HepG2 (cell line): ENCODE measurements around the gene WNT3. TPM values are rescaled to one million over a fixed set of nuclear protein-coding genes. Genes with fewer than 3 reads are reported as not detected.

Source experiments
- ATAC-seq: fragments of 200-7000 bp; cut with Tn5 transposase; 3 replicates; pipeline ENCODE4 v1.9.1; 2020; ENCODE audit warnings: mild to moderate bottlenecking, moderate library complexity
- BruUV-seq: library from RNA; stranded (reverse); fragments of 400-500 nt; replicated peaks from 2 replicates; lab custom pipeline; 2021; lab: Mats Ljungman, UMichigan
- CTCF ChIA-PET: fragments of 300-600 bp; formaldehyde crosslinking; extraction: SDS; loops from one replicate; lab custom pipeline; 2021; ENCODE audit warnings: low total read pairs, inconsistent platforms, low intra/inter-chr PET ratio; lab: Yijun Ruan, JAX
- POLR2A ChIA-PET: fragments of 350-600 bp; sonication (Branson Sonifier 250); formaldehyde crosslinking; loops from one replicate; lab custom pipeline; 2020; ENCODE audit warnings: antibody characterized with exemption, inconsistent platforms; lab: Yijun Ruan, JAX
- DNase-seq: peaks from one replicate; pipeline ENCODE4 v3.0.0-alpha.2; 2015; ENCODE audit warnings: low spot score
- FAIRE-seq: peaks from 3 replicates; lab custom pipeline; 2011; peaks lifted over from hg19 to GRCh38; lab: Jason Lieb, UNC
- H2AFZ ChIP-seq: one replicate; pipeline ENCODE4 v1.6.1; 2011; ENCODE audit warnings: low read length, inconsistent platforms
- H3K27ac ChIP-seq: fragments of 300-600 bp; 3 replicates; pipeline ENCODE4 v1.8.0; 2011; ENCODE audit warnings: mixed run types, mild to moderate bottlenecking, mixed read lengths, low read length, inconsistent platforms; ENCODE audit not compliant: insufficient read depth; ENCODE audit errors: extremely low read length
- H3K27me3 ChIP-seq, 2 experiments: fragments of 200-600 bp in 1 of 2; 2 replicates in 1 of 2; 3 replicates in 1 of 2; pipeline versions ENCODE4 v1.6.0 to v1.8.0; 2011; ENCODE audit warnings: low read length in 2 of 2, mild to moderate bottlenecking in 2 of 2, moderate library complexity in 2 of 2, inconsistent platforms in 1 of 2; ENCODE audit not compliant: insufficient read depth in 2 of 2, control insufficient read depth in 1 of 2
- H3K36me3 ChIP-seq, 2 experiments: fragments of 200-600 bp in 1 of 2; replicated peaks in 1 of 2; 2 replicates in 1 of 2; 3 replicates in 1 of 2; pipeline versions ENCODE4 v1.5.1 to v1.8.0; 2011; ENCODE audit warnings: low read length in 2 of 2, inconsistent platforms in 1 of 2; ENCODE audit not compliant: insufficient read depth in 2 of 2, control insufficient read depth in 1 of 2
- H3K4me1 ChIP-seq: 2 replicates; pipeline ENCODE4 v1.5.1; 2012; ENCODE audit warnings: low read length, inconsistent platforms; ENCODE audit not compliant: insufficient read depth
- H3K4me2 ChIP-seq: 2 replicates; pipeline ENCODE4 v1.6.0; 2011; ENCODE audit warnings: low read depth, low read length, inconsistent platforms
- H3K4me3 ChIP-seq, 3 experiments: fragments of 200-600 bp in 1 of 3; sonication (generic), shearing (Covaris generic) in 1 of 3; replicated peaks in 1 of 3; 2 replicates each; pipeline ENCODE4 v1.5.1; 2011 to 2016; ENCODE audit warnings: low read length in 3 of 3, inconsistent platforms in 2 of 3, low read depth in 2 of 3, mild to moderate bottlenecking in 2 of 3, control low read depth in 1 of 3, mixed read lengths in 1 of 3; ENCODE audit not compliant: insufficient read depth in 1 of 3
- H3K79me2 ChIP-seq: one replicate; pipeline ENCODE4 v1.6.1; 2011; ENCODE audit warnings: low read length, inconsistent platforms; ENCODE audit not compliant: insufficient read depth
- H3K9ac ChIP-seq: 2 replicates; pipeline ENCODE4 v1.6.0; 2011; ENCODE audit warnings: mild to moderate bottlenecking, low read depth, low read length, inconsistent platforms; ENCODE audit not compliant: insufficient read depth
- H3K9me3 ChIP-seq: 2 replicates; pipeline ENCODE4 v1.5.1; 2012; ENCODE audit warnings: mild to moderate bottlenecking, low read length
- H4K20me1 ChIP-seq: 2 replicates; pipeline ENCODE4 v1.6.0; 2011; ENCODE audit warnings: inconsistent platforms, mild to moderate bottlenecking, low read length, moderate library complexity; ENCODE audit not compliant: insufficient read depth
- SP4 ChIP-seq: sonication (generic); formaldehyde crosslinking; IDR thresholded peaks from 2 replicates; pipeline ENCODE4 v1.8.1; 2023; ENCODE audit warnings: mild to moderate bottlenecking, missing genetic modification reagents
- TCF12 ChIP-seq, 2 experiments: fragments of 450-650 bp in 1 of 2; sonication (generic) in 1 of 2; formaldehyde crosslinking in 1 of 2; IDR thresholded peaks; 2 replicates each; pipeline versions ENCODE4 v1.6.1 to v1.8.0; 2017 to 2022; ENCODE audit warnings: antibody characterized with exemption in 1 of 2, mild to moderate bottlenecking in 1 of 2, missing genetic modification reagents in 1 of 2, moderate library complexity in 1 of 2
- ZHX1 ChIP-seq: sonication (generic); formaldehyde crosslinking; IDR thresholded peaks from 2 replicates; pipeline ENCODE4 v1.8.1; 2022; ENCODE audit warnings: low read depth, mild to moderate bottlenecking, missing genetic modification reagents
- ZNF263 ChIP-seq: sonication (generic); formaldehyde crosslinking; IDR thresholded peaks from 2 replicates; pipeline ENCODE4 v1.4.0; 2020; ENCODE audit warnings: missing genetic modification reagents
- ZNF331 ChIP-seq: sonication (generic); formaldehyde crosslinking; IDR thresholded peaks from 2 replicates; pipeline ENCODE4 v1.4.0; 2020; ENCODE audit warnings: missing genetic modification reagents
- WGBS: methylation state at CpG from one replicate; pipeline ENCODE4 v1.1.6; 2017; ENCODE audit warnings: low lambda C conversion rate; 5-methylcytosine and 5-hydroxymethylcytosine counted together
- in situ Hi-C: cut with HindIII; loops from 2 replicates; pipeline ENCODE4 v1.10.0; 2017; ENCODE audit warnings: low pct_unique_long_range_greater_than_20kb; ENCODE audit not compliant: extremely low pct_ligation_motif_present
- intact Hi-C: fragments of 100-400 bp; cut with micrococcal nuclease; formaldehyde crosslinking; loops from one replicate; pipeline ENCODE4 v1.10.0; 2022; ENCODE audit not compliant: unreplicated experiment
- polyA plus RNA-seq, 8 experiments: library from polyadenylated mRNA; depleted of rRNA in 3 of 8; stranded (reverse) in 7 of 8; unstranded in 1 of 8; fragments of >200 nt; fragmentation: Illumina TruSeq in 4 of 8; extraction: Trizol in 4 of 8; gene quantifications; 2 replicates each; pipeline versions ENCODE4 v1.2.1 to v1.2.3, GENCODE V29; 2011 to 2016; ENCODE audit warnings: low read depth in 4 of 8, missing spikeins in 1 of 8, mixed read lengths in 1 of 8; ENCODE audit not compliant: insufficient read depth in 1 of 8
- total RNA-seq, 5 experiments: library from RNA; depleted of rRNA; stranded (reverse); fragments of >200 nt; fragmentation: Illumina TruSeq; extraction: Trizol; gene quantifications; 2 replicates each; pipeline ENCODE4 v1.2.3, GENCODE V29; 2016; ENCODE audit warnings: low read depth in 1 of 5

Gene WNT3
- total and polyA plus RNA-seq, 2 of the 13 experiments (the other 11 are each of a cell fraction or from before 2014, with no cell fraction given) = 8.5 to 10.3 TPM

GRCh38 chr17:46766493-46767491 lies 51.7 kb downstream of the WNT3 start:
- H3K4me3 ChIP-seq = no peak overlapping the region
- H2AFZ ChIP-seq = no peak overlapping the region
- TF ChIP-seq ZHX1 (CRISPR knock-in tag) (no peak), ZNF331 (CRISPR knock-in tag) (no peak), TCF12 (IDR thresholded peaks at IDR 0.05) (no peak), TCF12 (CRISPR knock-in tag; IDR thresholded peaks at IDR 0.05) (no peak), SP4 (CRISPR knock-in tag) (0 out of 2 replicates have a peak, but pooled peaks have one; percentile 15), ZNF263 (CRISPR knock-in tag) (peak; percentile 88)
- 93% methylated on average over 19 of the region's 21 CpGs for WGBS
- H3K27ac ChIP-seq = no peak overlapping the region
- CTCF ChIA-PET = no interaction called here
- no peaks in the 10 kb centered on the region for H4K20me1 ChIP-seq
- H3K9ac ChIP-seq = no peak overlapping the region
- POLR2A ChIA-PET = no interaction called here
- H3K9me3 ChIP-seq = no peaks in the 10 kb centered on the region
- no peaks in the 10 kb centered on the region for H3K79me2 ChIP-seq
- DNase-seq (no peak), FAIRE-seq (no peak), ATAC-seq (no peak)
- H3K27me3 ChIP-seq = no peaks in the 10 kb centered on the region
- intact Hi-C loops (no loop called here), in situ Hi-C loops (no loop called here)
- H3K4me1 ChIP-seq = peaks cover 50% of the 10 kb centered on the region
- H3K4me2 ChIP-seq = no peak overlapping the region
- BruUV-seq = no TSS peak
- peaks cover 0 to 7% of the 10 kb centered on the region in 2 experiments; a peak in 1 of 5 replicates for H3K36me3 ChIP-seq
